GM10847 (cell line): ENCODE results near the gene ITPR2.

ENCODE experiments used
- POLR2A ChIP-seq: IDR thresholded peaks from 2 replicates; pipeline ENCODE4 v1.6.1; 2011; ENCODE audit not compliant: insufficient read length; ENCODE audit errors: extremely low read depth

Gene ITPR2

DNA sequence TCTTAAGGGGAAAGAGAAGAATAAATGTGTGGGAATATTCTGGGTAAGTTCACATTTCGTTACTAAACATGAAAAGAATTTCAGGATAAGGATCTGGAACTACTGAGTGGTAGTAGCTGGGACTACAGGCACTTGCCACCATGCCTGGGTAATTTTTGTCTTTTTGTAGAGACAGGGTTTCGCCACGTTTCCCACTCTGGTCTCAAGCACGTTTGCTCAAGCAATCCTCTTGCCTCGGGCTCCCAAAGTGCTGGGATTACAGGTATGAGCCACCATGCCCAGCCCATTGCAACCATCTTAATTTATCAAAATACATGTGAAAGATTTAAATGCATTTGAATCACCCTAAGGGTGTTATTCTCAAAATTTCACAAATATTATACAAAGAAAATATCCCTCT, 26.4 kb downstream of the ITPR2 start:
- TF ChIP-seq POLR2A: no peak

DNA sequence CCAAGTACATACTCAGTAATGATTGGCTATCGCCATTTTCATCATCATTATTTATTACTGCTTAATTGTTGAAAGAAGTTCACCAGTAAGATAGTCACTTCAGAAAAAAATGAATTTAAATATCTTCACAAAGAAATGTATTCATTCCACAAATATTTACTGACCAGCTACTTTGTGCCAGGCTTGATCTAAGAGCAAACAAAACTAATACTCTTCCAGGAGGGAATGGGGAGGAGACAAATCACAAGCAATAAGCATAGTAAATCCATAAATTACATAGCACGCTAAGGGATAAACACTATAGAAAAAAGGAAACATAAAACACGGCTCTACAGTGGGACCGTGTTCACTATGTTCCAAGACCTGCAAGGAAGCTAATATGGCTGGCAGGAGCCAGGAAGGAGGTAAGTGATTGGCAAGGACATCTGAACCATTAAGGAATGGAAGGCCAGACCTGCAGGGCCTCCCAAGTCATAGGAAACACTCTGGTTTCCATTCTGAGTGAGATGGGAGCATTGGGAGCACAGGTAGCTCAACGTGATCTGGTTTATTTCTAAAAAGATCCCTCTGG, 27.5 kb downstream of the ITPR2 start:
- TF ChIP-seq POLR2A: no peak

GRCh38 chr12:26803552-26803951, 29.4 kb downstream of the ITPR2 start:
- no peak for TF ChIP-seq POLR2A

GRCh38 chr12:26801486-26801885, 31.5 kb downstream of the ITPR2 start:
- TF ChIP-seq POLR2A: no peak

- TF ChIP-seq POLR2A: no peak
These were observed 32.1 kb downstream of the ITPR2 start for GRCh38 chr12:26800858-26801257.

- TF ChIP-seq POLR2A: no peak
These were observed 32.6 kb downstream of the ITPR2 start for GRCh38 chr12:26800347-26800746.

- no peak for TF ChIP-seq POLR2A
These were observed 33.3 kb downstream of the ITPR2 start for GRCh38 chr12:26799741-26800140.

- TF ChIP-seq POLR2A: no peak
These were observed 34.4 kb downstream of the ITPR2 start for GRCh38 chr12:26798640-26799039.

GRCh38 chr12:26798023-26798422, 35.0 kb downstream of the ITPR2 start:
- no peak for TF ChIP-seq POLR2A

DNA sequence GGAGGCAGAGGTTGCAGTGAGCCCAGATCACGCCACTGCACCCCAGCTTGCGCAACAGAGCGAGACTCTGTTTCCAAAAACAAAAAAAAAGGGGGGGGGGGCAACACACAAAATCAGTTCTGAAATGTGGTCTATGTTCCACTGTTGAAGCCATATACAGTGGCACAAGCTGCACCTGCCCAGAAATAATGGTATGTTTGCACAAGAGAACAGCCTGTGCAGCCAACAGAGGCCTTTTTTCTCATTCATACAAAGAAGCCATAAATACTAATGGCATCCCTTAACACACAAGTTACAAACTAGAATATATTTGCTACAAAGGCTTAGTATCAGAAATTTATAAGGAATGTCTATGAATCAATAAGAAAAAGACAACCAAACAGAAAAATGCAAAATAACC, 37.1 kb downstream of the ITPR2 start:
- TF ChIP-seq POLR2A: no peak

DNA sequence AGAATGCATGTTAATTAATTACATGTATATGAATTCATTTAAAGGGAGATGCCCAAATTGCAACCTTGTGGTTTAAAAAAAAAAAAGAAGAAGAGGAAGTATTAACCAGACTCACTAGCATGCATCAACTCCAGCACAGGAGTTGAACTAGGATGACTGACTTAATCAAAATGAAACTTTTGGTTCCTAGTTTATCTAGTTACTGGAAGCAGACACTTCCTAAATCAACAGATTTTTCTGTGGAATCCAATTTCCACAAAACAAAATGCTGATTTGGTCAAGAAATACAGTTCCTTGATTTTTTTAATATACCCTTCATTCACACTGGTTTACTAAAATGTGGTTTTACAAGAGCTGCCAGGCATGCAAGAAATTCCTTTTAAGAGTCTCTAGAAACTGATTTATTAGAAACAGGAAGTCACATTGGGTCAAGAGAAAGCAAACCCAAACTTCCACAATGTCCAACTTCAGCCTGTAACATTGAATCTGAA, 41.6 kb downstream of the ITPR2 start:
- no peak for TF ChIP-seq POLR2A

DNA sequence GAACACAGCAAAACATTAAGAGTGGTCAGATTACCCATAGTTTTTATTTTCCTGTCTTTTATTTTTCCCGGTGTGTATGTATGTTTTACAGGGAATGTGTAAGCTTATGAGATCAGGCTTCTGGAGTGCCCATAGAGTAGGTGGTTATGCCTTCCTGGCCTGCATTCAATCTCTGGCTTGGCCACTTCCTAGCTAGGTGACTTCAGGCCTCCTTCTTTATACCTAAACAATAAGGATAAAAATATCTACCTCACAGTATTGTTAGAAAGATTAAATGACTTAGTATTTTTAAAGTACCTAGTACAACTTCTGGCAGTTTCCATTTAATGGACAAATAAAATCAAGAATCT, 42.4 kb downstream of the ITPR2 start:
- no peak for TF ChIP-seq POLR2A

- no peak for TF ChIP-seq POLR2A
These were observed 43.0 kb downstream of the ITPR2 start for GRCh38 chr12:26789731-26790644.

- no peak for TF ChIP-seq POLR2A
These were observed 46.0 kb downstream of the ITPR2 start for GRCh38 chr12:26786865-26787514.

- TF ChIP-seq POLR2A: no peak
These were observed 46.5 kb downstream of the ITPR2 start for GRCh38 chr12:26786491-26786864.

DNA sequence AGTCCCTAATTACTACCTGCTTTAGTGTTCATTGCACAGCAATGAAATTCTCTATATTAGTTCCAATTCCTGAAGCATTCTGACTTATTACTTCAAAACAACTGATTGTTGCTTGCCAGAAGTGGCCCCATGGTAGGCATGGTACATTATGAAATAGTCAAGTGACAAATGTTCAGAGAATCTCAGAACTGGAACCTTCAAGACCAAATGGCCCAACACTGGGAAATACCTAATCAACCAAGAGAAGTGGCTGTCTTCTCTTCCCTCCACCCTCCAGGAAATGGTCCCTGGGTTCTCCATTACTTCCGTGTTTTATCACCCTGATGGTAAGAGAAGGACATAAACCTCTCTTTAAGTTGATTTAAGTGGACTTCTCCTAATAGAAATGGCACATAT, 49.9 kb downstream of the ITPR2 start:
- TF ChIP-seq POLR2A: no peak
